WI38 (cell line): ENCODE measurements around the gene AKR7A3.
A peak's percentile ranks its signal among the peaks of the same experiment; 100 is the strongest.

Experiments
- H3K4me3 ChIP-seq: 2 replicates; pipeline ENCODE4 v1.5.1; 2011; ENCODE audit warnings: low read depth, mild to moderate bottlenecking, control low read depth, low read length
- CTCF ChIP-seq: IDR thresholded peaks from 2 replicates; pipeline ENCODE4 v1.5.1; 2012; ENCODE audit warnings: low read depth, mild to moderate bottlenecking, control low read depth, low read length

AKR7A3 gene

GRCh38 chr1:19254416-19254815, 34.2 kb downstream of the AKR7A3 start:
- no peak for TF ChIP-seq CTCF
- no peak overlapping the region for H3K4me3 ChIP-seq

GRCh38 chr1:19251305-19252196, 37.0 kb downstream of the AKR7A3 start, which contains the start of the genes EMC1 and MRTO4:
Gene EMC1, minus strand, starts transcription at chr1:19251524. Its CDS starts 15 bp downstream, at chr1:19251509.
Gene MRTO4, plus strand, starts transcription at chr1:19251805. Its CDS starts 31 bp downstream, at chr1:19251836.
- H3K4me3 ChIP-seq: peak within 1 kb of the TSS; percentile 81
- TF ChIP-seq CTCF: no peak

GRCh38 chr1:19250629-19251304, 37.8 kb downstream of the AKR7A3 start:
- no peak for TF ChIP-seq CTCF
- H3K4me3 ChIP-seq: peak overlapping the region; percentile 81

- H3K4me3 ChIP-seq: no peak overlapping the region
- TF ChIP-seq CTCF: peak; percentile 98
Observed at GRCh38 chr1:19240673-19241538, 47.7 kb downstream of the AKR7A3 start.

GRCh38 chr1:19239876-19240275, 48.7 kb downstream of the AKR7A3 start:
- TF ChIP-seq CTCF: no peak
- no peak overlapping the region for H3K4me3 ChIP-seq

GRCh38 chr1:19234224-19234623, 54.3 kb downstream of the AKR7A3 start:
- no peak overlapping the region for H3K4me3 ChIP-seq
- no peak for TF ChIP-seq CTCF
